Lung (tissue), 12 donors: Measurements from ENCODE around the gene CRMP1. TPM values are rescaled to one million over a fixed set of nuclear protein-coding genes. Genes with fewer than 3 reads are reported as not detected.
A peak's percentile ranks its signal among the peaks of the same experiment; 100 is the strongest.

Source experiments
- ATAC-seq: fragments of 200-7000 bp; cut with Tn5 transposase; one replicate; pipeline ENCODE4 v1.9.1; 2020; ENCODE audit warnings: moderate number of reproducible peaks; ENCODE audit not compliant: insufficient read depth, low FRiP score
- DNase-seq, 3 donors: peaks; one replicate each; pipeline ENCODE4 v3.0.0-alpha.2; 2013 to 2017
- H3K27ac ChIP-seq, 2 donors: one replicate each; pipeline ENCODE4 v1.5.1; 2013; ENCODE audit warnings: mild to moderate bottlenecking in 2 of 2, moderate library complexity in 2 of 2, control low read depth in 1 of 2, inconsistent platforms in 1 of 2, low read depth in 1 of 2, low read length in 1 of 2
- H3K27me3 ChIP-seq, 3 donors: one replicate each; pipeline ENCODE4 v1.5.1; 2013; ENCODE audit warnings: low read length in 2 of 3; ENCODE audit not compliant: control insufficient read depth in 3 of 3, insufficient read depth in 3 of 3
- H3K36me3 ChIP-seq, 4 donors: one replicate each; pipeline ENCODE4 v1.5.1; 2013; ENCODE audit warnings: low read length in 4 of 4, mild to moderate bottlenecking in 1 of 4, moderate library complexity in 1 of 4; ENCODE audit not compliant: control insufficient read depth in 4 of 4, insufficient read depth in 4 of 4
- H3K4me1 ChIP-seq, 5 donors: one replicate each; pipeline ENCODE4 v1.5.1; 2013; ENCODE audit warnings: low read length in 5 of 5, mild to moderate bottlenecking in 2 of 5, moderate library complexity in 1 of 5; ENCODE audit not compliant: control insufficient read depth in 5 of 5, insufficient read depth in 5 of 5
- H3K4me3 ChIP-seq: one replicate; pipeline ENCODE4 v1.5.1; 2013; ENCODE audit warnings: mild to moderate bottlenecking, control low read depth, moderate library complexity
- H3K9ac ChIP-seq, 2 donors: one replicate each; pipeline ENCODE4 v1.5.1; 2013; ENCODE audit warnings: low read length in 2 of 2, control low read depth in 1 of 2; ENCODE audit not compliant: insufficient read depth in 1 of 2
- H3K9me3 ChIP-seq, 4 donors: one replicate each; pipeline ENCODE4 v1.5.1; 2013; ENCODE audit warnings: low read length in 3 of 4, mild to moderate bottlenecking in 1 of 4, moderate library complexity in 1 of 4; ENCODE audit not compliant: control insufficient read depth in 4 of 4, insufficient read depth in 3 of 4
- CTCF ChIP-seq: IDR thresholded peaks from 2 replicates; pipeline ENCODE4 v1.5.1; 2012; ENCODE audit warnings: mild to moderate bottlenecking; ENCODE audit errors: control extremely low read depth, extremely low read depth
- WGBS, 2 donors: extraction: QIAGEN DNeasy Blood & Tissue Kit; methylation state at CpG; one replicate each; pipeline ENCODE4 v1.1.7; 2013; 5-methylcytosine and 5-hydroxymethylcytosine counted together
- polyA plus RNA-seq, 2 donors: library from polyadenylated mRNA; stranded (reverse); fragments of 200-250 nt; gene quantifications; one replicate each; pipeline ENCODE4 v1.2.1, GENCODE V29; 2013
- total RNA-seq, 2 donors: library from RNA; depleted of rRNA in 1 of 2; stranded (reverse); fragments of >200 nt in 1 of 2; gene quantifications; one replicate each; pipeline ENCODE4 v1.2.1, GENCODE V29; 2014 to 2021
- donor health status: control.
- donor health status: control.
- donor health status: Bipolar disorder and iron deficiency.
- donor health status: healthy.
- donor health status: DM: yes; HTN: yes; CAD: no.

Gene CRMP1
- total and polyA plus RNA-seq, 4 donors, result 2.1 to 24.4 (median 4.6) TPM

DNA sequence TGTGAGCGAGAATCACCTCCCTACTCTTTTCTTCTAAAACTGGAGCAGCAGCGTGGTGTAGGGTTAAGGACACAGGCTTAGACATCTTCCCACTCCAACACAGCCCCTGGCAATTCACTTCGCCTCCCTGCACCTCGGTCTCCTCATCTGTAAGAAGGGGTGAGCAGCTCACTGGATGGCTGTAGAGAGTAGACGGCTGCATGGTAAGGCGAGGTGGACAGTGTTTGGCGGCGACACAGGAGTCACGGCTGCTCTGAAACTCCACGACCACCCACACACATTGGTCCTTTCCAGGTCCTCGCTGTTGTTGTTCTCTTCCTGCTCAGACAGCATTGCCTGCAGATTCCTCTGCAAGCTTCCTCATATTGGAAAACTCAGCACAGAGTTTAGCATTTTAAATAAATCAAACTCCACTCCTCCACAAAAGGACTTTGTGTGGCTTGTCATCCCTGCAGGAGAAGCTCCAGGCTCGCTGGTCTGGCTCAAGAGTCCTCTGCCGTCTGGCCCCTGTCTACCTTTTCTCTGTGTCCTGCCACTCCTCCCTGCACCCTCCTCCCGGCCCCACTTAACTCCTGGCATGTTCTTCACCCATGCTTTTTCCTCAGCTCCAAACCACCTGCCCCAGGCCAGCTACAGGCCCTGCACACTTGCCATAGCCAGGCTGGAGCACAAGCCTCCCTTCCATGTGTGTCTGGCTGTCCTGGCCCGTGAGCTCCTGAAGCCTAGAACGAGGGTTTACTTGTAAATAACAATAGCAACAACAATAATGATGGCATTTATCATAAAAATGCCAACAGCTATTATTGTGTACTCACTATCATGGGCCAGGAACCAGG, 41.3 kb upstream of the CRMP1 start:
- WGBS, 2 donors, result 72 to 76% methylated on average over 16 of the region's 16 CpGs
- H3K9ac ChIP-seq, result no peak overlapping the region
- peaks cover 0 to 6% (median 6%) of the 10 kb centered on the region in 3 donors for H3K27me3 ChIP-seq
- no peak overlapping the region for H3K4me3 ChIP-seq
- H3K27ac ChIP-seq, result no peak overlapping the region
- peaks cover 0 to 3% (median 0%) of the 10 kb centered on the region in 4 donors for H3K9me3 ChIP-seq
- no peaks in the 10 kb centered on the region for H3K36me3 ChIP-seq
- H3K4me1 ChIP-seq, result no peaks in the 10 kb centered on the region
- TF ChIP-seq CTCF, result no peak
- no peak for DNase-seq
- no peak for ATAC-seq

- peaks cover 0 to 9% (median 8%) of the 10 kb centered on the region in 3 donors for H3K27me3 ChIP-seq
- 47 to 65% methylated on average over 4 of the region's 4 CpGs for WGBS, 2 donors
Observed at GRCh38 chr4:5933116-5933515, 40.2 kb upstream of the CRMP1 start.

GRCh38 chr4:5932035-5932568, 39.2 kb upstream of the CRMP1 start:
- ATAC-seq (no peak), DNase-seq (no peak)
- Histone ChIP-seq H3K36me3 (no peaks in the 10 kb centered on the region), H3K27me3 (peaks cover 0 to 10% (median 8%) of the 10 kb centered on the region in 3 donors), H3K9me3 (peaks cover 0 to 3% (median 0%) of the 10 kb centered on the region in 4 donors), H3K9ac (no peak overlapping the region), H3K27ac (no peak overlapping the region), H3K4me1 (no peaks in the 10 kb centered on the region), H3K4me3 (no peak overlapping the region)
- WGBS, 2 donors, result 71 to 82% methylated on average over 12 of the region's 12 CpGs
- TF ChIP-seq CTCF, result no peak

More at GRCh38 chr4:5933116-5933515, 40.2 kb upstream of the CRMP1 start:
- no peak overlapping the region for H3K9ac ChIP-seq
- no peak overlapping the region for H3K4me3 ChIP-seq
- no peak overlapping the region for H3K27ac ChIP-seq
- no peaks in the 10 kb centered on the region for H3K4me1 ChIP-seq
- DNase-seq (peak in 1 of 3 donors; percentile 37), ATAC-seq (no peak)
- H3K9me3 ChIP-seq, result peaks cover 0 to 3% (median 0%) of the 10 kb centered on the region in 4 donors
- TF ChIP-seq CTCF, result no peak
- no peaks in the 10 kb centered on the region for H3K36me3 ChIP-seq
